ENCODE data around the gene NUTM2D.
A peak's percentile ranks its signal among the peaks of the same experiment; 100 is the strongest.
"Not testable (repeated sequence)": the region's sequence is repeated elsewhere in the genome, so short reads cannot be mapped to it uniquely, and the experiment has no call there.

The NUTM2D gene

GRCh38 chr10:87357444-87357843 is at the start of gene NUTM2D:
Gene NUTM2D, plus strand, starts transcription at chr10:87357744. Its CDS starts 522 bp downstream, at chr10:87358266.
- FAIRE-seq; DNase-seq (ENCODE audit: insufficient read length, low spot score): not testable (repeated sequence)

- not testable (repeated sequence) for FAIRE-seq; DNase-seq (ENCODE audit: insufficient read length, low spot score)
Measured at GRCh38 chr10:87308702-87309101, 48.8 kb upstream of the NUTM2D start.

GRCh38 chr10:87309657-87310056 is 47.9 kb upstream of the NUTM2D start:
- DNase-seq (ENCODE audit: insufficient read length, low spot score); FAIRE-seq: not testable (repeated sequence)

GRCh38 chr10:87311521-87311920 is 46.0 kb upstream of the NUTM2D start:
- peak; percentile 99 for FAIRE-seq

GRCh38 chr10:87313649-87314359 is 43.7 kb upstream of the NUTM2D start:
- not testable (repeated sequence) for DNase-seq (ENCODE audit: insufficient read length, low spot score)

More at GRCh38 chr10:87311521-87311920, 46.0 kb upstream of the NUTM2D start:
- not testable (repeated sequence) for DNase-seq (ENCODE audit: insufficient read length, low spot score)

GRCh38 chr10:87314360-87314973 is 43.1 kb upstream of the NUTM2D start:
- not testable (repeated sequence) for DNase-seq (ENCODE audit: insufficient read length, low spot score); FAIRE-seq

More at GRCh38 chr10:87313649-87314359, 43.7 kb upstream of the NUTM2D start:
- not testable (repeated sequence) for FAIRE-seq

- FAIRE-seq: peak; percentile 98
- DNase-seq (ENCODE audit: insufficient read length, low spot score): not testable (repeated sequence)
Measured at GRCh38 chr10:87321505-87321904, 36.0 kb upstream of the NUTM2D start.

GRCh38 chr10:87324559-87324958 is 33.0 kb upstream of the NUTM2D start:
- DNase-seq (ENCODE audit: insufficient read length, low spot score): not testable (repeated sequence)
- peak; percentile 74 for FAIRE-seq

GRCh38 chr10:87327958-87328357 is 29.6 kb upstream of the NUTM2D start:
- not testable (repeated sequence) for DNase-seq (ENCODE audit: insufficient read length, low spot score)
- FAIRE-seq: peak; percentile 75

- FAIRE-seq; DNase-seq (ENCODE audit: insufficient read length, low spot score): not testable (repeated sequence)
Measured at GRCh38 chr10:87329131-87329530, 28.4 kb upstream of the NUTM2D start.

- DNase-seq (ENCODE audit: insufficient read length, low spot score): not testable (repeated sequence)
- FAIRE-seq: peak; percentile 97
Measured at GRCh38 chr10:87332687-87333086, 24.9 kb upstream of the NUTM2D start.

- peak; percentile 93 for FAIRE-seq
- not testable (repeated sequence) for DNase-seq (ENCODE audit: insufficient read length, low spot score)
Measured at GRCh38 chr10:87340411-87340810, 17.1 kb upstream of the NUTM2D start.

GRCh38 chr10:87341546-87342142 is 15.9 kb upstream of the NUTM2D start:
- FAIRE-seq; DNase-seq (ENCODE audit: insufficient read length, low spot score): not testable (repeated sequence)

- DNase-seq (ENCODE audit: insufficient read length, low spot score): peak; percentile 62
- FAIRE-seq: not testable (repeated sequence)
Measured at GRCh38 chr10:87342249-87342710, 15.3 kb upstream of the NUTM2D start.

- DNase-seq (ENCODE audit: insufficient read length, low spot score): not testable (repeated sequence)
- FAIRE-seq: peak; percentile 95
Measured at GRCh38 chr10:87342711-87343258, 14.8 kb upstream of the NUTM2D start.

- DNase-seq (ENCODE audit: insufficient read length, low spot score): not testable (repeated sequence)
- peak; percentile 69 for FAIRE-seq
Measured at GRCh38 chr10:87345743-87346142, 11.8 kb upstream of the NUTM2D start.

GRCh38 chr10:87350161-87350560 is 7.4 kb upstream of the NUTM2D start:
- not testable (repeated sequence) for FAIRE-seq; DNase-seq (ENCODE audit: insufficient read length, low spot score)

GRCh38 chr10:87352825-87353224 is 4.7 kb upstream of the NUTM2D start:
- FAIRE-seq: peak; percentile 96
- DNase-seq (ENCODE audit: insufficient read length, low spot score): not testable (repeated sequence)

- DNase-seq (ENCODE audit: insufficient read length, low spot score); FAIRE-seq: not testable (repeated sequence)
Measured at GRCh38 chr10:87355110-87355509, 2.4 kb upstream of the NUTM2D start.

GRCh38 chr10:87358159-87358558 is 615 bp downstream of the NUTM2D start:
- FAIRE-seq; DNase-seq (ENCODE audit: insufficient read length, low spot score): not testable (repeated sequence)
